Erythroblast (primary cell): ENCODE measurements around the gene PCBP3.

Experiments used
- DNase-seq, 2 experiments: peaks; one replicate each; lab custom pipeline; 2025; lab: John Stamatoyannopoulos, UW
- GATA1 ChIP-seq: IDR thresholded peaks from 2 replicates; pipeline ENCODE4 v1.6.1; 2011; ENCODE audit warnings: low read depth, mild to moderate bottlenecking, control low read depth, low read length, moderate library complexity
- POLR2A ChIP-seq: IDR thresholded peaks from 2 replicates; pipeline ENCODE4 v1.6.1; 2011; ENCODE audit warnings: mild to moderate bottlenecking, low read length

The PCBP3 gene

GRCh38 chr21:45909238-45909988 is 265.9 kb downstream of the PCBP3 start:
- TF ChIP-seq GATA1, result no peak
- TF ChIP-seq POLR2A, result no peak
- no peak for DNase-seq

GRCh38 chr21:45910155-45910547 is 266.6 kb downstream of the PCBP3 start:
- TF ChIP-seq POLR2A (no peak), GATA1 (no peak)
- no peak for DNase-seq

GRCh38 chr21:45910548-45911221 is 267.2 kb downstream of the PCBP3 start:
- DNase-seq, result no peak
- TF ChIP-seq GATA1 (no peak), POLR2A (no peak)

GRCh38 chr21:45911806-45912325 is 268.3 kb downstream of the PCBP3 start:
- no peak for DNase-seq

GRCh38 chr21:45912611-45913417 is 269.3 kb downstream of the PCBP3 start:
- DNase-seq, result no peak
- TF ChIP-seq GATA1, result no peak
- no peak for TF ChIP-seq POLR2A

More at GRCh38 chr21:45911806-45912325, 268.3 kb downstream of the PCBP3 start:
- TF ChIP-seq GATA1 (no peak), POLR2A (no peak)

- no peak for DNase-seq
- TF ChIP-seq GATA1 (no peak), POLR2A (no peak)
Measured at GRCh38 chr21:45913418-45913765, 269.9 kb downstream of the PCBP3 start.

GRCh38 chr21:45913886-45914285 is 270.4 kb downstream of the PCBP3 start:
- DNase-seq, result no peak
- TF ChIP-seq GATA1 (no peak), POLR2A (no peak)

GRCh38 chr21:45914321-45914845 is 270.9 kb downstream of the PCBP3 start:
- no peak for TF ChIP-seq GATA1
- no peak for TF ChIP-seq POLR2A
- DNase-seq, result no peak

GRCh38 chr21:45916011-45916840 is 272.7 kb downstream of the PCBP3 start:
- TF ChIP-seq POLR2A, result no peak
- TF ChIP-seq GATA1, result no peak
- no peak for DNase-seq

GRCh38 chr21:45917241-45917640 is 273.7 kb downstream of the PCBP3 start:
- TF ChIP-seq GATA1, result no peak
- no peak for TF ChIP-seq POLR2A
- no peak for DNase-seq

- DNase-seq, result no peak
- TF ChIP-seq GATA1 (no peak), POLR2A (no peak)
Measured at GRCh38 chr21:45918011-45918410, 274.5 kb downstream of the PCBP3 start.

- TF ChIP-seq POLR2A, result no peak
- no peak for TF ChIP-seq GATA1
- no peak for DNase-seq
Measured at GRCh38 chr21:45918835-45919447, 275.4 kb downstream of the PCBP3 start.
